NCI-H1092 treated with DMSO at 0.1 percent for 48 hours (cell line): ENCODE data around the gene ZBED5.

Experiments
- DNase-seq: peaks from one replicate; lab custom pipeline; 2025; lab: John Stamatoyannopoulos, UW

The ZBED5 gene

GRCh38 chr11:10878408-10879214, 20.8 kb upstream of the ZBED5 start:
- DNase-seq: peak; percentile 23

GRCh38 chr11:10876158-10876557, 18.3 kb upstream of the ZBED5 start:
- DNase-seq: no peak

DNA sequence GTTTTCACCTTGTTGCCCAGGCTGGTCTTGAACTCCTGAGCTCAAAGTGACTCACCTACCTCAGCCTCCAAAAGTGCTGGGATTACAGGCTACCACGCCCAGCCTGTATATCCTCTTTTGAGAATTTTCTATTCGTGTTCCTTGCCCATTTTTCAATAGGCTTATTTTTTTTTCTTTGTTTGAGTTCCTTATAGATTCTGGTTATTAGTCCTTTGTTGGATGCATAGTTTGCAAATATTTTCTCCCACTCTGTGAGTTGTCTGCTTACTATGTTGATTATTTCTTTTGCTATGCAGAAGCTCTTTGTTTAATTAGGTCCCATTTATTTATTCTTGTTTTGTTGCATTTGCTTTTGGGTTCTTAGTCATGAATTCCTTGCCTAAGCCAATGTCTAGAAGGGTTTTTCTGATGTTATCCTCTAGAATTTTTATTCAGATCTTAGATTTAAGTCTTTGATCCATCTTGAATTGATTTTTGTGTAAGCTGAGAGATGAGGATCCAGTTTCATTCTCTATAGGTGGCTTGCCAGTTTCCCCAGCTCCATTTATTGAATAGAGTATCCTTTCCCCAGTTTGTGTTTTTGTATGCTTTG, 17.7 kb upstream of the ZBED5 start:
- DNase-seq: no peak

GRCh38 chr11:10872097-10872496, 14.2 kb upstream of the ZBED5 start:
- no peak for DNase-seq

DNA sequence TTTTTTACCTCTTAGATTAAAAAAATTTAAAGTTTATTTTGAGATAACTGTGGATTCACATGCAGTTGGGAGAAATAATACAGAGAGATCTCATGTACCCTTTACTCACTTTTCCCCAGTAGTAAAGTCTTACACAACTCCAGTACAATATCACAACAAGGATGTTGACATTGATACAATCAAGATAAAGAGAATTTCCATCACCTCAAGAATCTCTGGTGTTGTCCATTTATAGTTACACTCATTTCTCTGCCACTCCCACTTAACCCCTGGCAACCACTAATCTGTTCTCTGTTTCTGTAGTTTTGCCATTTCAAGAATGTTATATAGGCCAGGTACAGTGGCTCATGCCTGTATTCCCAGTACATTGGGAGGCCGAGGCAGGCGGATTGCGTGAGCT, 10.5 kb upstream of the ZBED5 start:
- no peak for DNase-seq

DNA sequence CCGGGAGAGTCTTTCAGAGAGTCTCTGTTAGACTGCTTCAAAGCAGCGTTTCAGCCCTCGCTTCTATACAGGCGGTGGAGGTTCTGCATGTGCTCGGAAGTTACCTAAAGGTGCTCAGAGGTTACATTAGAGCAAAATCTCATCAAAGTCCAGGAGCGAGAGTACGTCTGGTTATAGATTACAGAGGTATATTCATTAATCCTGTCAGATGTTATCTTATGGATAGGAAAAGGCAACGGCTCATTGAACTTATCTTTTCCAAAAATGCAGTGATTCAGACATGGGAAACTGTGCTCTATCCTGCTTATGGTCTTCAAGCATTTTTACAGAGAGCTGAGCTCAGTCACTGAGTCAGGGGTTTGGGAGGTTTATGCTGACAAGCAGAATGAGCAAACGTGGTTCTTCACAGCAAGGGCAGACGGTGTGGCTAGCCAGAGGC, 9.1 kb upstream of the ZBED5 start:
- no peak for DNase-seq

DNA sequence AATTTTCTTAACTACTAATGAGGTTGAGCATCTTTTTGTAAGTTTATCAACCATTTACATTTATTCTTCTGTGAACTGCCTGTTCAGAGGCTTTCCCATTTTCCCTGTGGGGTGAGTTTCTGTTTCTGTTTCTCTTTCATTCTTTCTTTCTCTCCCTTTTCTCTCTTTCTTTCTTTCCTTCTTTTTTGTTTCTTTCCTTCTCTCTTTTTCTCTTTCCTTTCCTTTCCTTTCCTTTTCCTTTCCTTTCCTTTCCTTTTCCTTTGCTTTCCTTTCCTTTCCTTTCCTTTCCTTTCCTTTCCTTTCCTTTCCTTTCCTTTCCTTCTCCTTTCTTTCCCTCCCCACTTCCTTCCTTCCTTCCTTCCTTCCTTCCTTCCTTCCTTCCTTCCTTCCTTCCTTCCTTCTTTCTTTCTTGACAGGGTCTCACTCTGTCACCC, 8.0 kb upstream of the ZBED5 start:
- no peak for DNase-seq

DNA sequence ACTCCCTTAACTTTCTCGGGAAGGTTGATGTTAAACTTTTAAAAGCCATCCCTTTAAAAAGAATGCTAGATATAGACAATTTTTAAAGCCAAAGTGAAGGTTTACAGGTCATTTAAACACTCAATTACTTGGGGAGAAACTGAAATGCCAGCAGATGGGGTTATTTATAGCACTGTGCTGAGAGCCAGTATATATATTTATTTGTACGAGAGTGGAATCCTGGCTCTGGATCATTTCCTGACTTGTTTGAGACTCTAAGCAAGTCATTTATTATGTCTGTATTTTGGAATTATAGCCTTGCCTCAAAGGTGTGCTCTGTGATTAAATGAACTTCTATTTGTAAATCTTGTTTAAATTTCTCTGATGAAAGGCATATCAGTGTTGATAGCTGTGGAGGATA, 6.8 kb upstream of the ZBED5 start:
- DNase-seq: no peak

DNA sequence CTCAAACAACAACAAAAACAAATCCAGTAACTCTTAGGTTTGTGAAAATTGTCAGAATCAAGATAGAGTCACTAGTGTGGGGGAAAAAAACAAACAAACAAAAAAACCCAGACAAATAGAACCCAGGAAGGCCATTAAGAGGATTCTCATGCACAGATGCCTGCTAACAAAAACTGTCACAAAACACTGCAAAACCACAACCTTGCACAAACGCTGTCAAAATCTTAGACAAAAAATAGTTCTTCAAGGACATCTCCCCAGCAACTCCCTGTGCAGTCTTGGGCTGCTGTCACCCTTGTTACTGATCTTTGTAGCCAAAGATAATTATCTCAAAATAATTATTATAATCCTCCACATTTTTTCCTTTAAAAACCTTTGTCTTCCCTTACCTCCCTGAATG, 4.6 kb upstream of the ZBED5 start:
- no peak for DNase-seq

GRCh38 chr11:10861799-10862198, 3.9 kb upstream of the ZBED5 start:
- no peak for DNase-seq

DNA sequence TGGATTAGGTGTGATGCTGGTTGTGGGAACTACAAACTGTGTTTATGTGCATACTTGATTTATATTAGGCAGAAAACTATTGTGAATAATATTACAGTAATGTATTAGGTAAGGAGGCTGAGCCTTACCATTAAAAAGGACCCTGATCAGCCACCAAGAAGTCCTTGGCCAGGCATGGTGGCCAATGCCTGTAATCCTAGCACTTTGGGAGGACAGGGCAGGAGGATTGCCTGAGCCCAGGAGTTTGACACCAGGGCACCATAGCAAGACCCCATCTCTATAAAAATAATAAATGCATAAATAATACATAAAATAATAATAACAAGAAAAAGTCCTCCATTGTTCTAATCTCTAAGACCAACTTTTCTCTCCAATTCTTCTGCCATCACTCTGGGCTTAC, 3.2 kb upstream of the ZBED5 start:
- DNase-seq: no peak

- peak; percentile 87 for DNase-seq
These were observed 829 bp upstream of the ZBED5 start for GRCh38 chr11:10858439-10859325.

GRCh38 chr11:10857459-10857708, 469 bp downstream of the ZBED5 start:
- peak; percentile 72 for DNase-seq

DNA sequence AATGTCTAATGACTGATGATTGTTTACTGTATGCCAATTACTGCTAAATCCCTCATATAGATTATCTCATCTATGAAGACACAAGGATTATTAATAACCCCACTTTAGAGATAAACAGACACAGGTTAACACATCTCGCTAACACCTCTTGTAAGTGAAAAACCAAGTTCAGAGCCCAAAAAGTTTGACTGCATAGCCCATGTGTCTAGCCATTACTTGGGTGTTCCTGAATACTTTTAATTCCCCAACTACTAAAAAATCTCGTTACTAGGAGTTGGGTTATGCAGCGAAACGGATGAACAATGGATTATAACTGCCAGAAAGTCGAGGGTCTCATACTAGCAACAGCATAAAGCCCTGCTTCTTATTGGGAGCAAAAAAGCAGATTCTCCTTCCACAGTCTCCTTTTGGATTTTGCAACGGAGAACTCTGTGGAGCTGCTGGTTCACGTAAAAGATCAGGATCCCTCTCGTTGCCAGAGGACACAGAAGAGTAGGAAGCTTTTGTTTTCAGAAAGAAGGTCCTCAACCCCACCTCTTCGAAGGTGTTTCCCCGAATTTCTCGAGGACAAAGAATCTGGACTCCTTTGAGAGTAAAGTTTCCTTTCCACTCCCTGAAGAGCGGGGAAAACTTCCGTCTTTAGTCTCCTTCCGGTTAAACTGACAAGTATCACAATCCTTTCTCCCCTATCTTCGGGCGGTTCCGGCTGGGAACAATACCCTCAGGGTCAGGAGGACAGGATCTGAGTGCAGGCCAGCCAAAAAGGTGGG, 979 bp downstream of the ZBED5 start:
- no peak for DNase-seq

DNA sequence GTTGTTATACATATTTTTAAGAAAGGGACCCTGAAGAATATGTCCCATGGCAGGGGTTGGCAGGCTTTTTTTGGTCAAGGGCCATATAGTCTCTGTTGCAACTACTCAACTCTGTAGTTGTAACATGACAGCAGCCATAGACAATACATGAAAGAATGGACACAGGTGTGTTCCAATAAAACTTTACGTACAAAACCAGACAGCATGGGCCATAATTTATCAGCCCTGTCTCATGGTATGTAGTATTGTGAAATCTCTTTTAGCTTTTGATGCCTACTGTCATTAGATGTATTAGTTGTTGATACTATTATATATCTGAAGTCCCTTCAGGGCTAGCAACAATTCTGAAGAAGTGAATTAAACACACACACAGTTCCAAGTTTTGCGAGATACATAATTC, 2.6 kb downstream of the ZBED5 start:
- DNase-seq: no peak

- no peak for DNase-seq
These were observed 9.6 kb downstream of the ZBED5 start for GRCh38 chr11:10847960-10848860.

DNA sequence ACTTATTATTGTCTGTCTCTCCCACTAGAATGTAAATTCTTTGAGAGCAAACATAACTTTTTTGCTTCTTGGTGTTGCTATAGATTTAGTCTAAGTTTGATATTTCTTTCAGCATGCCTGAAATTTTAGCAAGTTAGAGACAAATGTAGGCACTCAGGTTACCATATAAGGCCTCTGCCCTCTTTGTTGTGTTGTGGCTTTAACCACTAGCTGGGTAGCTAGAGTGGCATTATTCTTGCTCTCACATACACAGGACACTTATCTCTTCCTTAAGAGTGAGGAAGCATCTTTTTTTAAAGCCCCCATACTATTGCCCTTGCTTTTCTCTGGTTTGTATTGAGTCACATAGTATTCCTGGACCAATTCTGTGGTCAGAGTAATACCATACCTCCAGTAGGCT, 11.2 kb downstream of the ZBED5 start:
- DNase-seq: no peak

- no peak for DNase-seq
These were observed 12.3 kb downstream of the ZBED5 start for GRCh38 chr11:10845589-10845988.

GRCh38 chr11:10844796-10845195, 13.1 kb downstream of the ZBED5 start:
- no peak for DNase-seq

- no peak for DNase-seq
These were observed 13.5 kb downstream of the ZBED5 start for GRCh38 chr11:10844356-10844755.

GRCh38 chr11:10838881-10839280, 19.0 kb downstream of the ZBED5 start:
- no peak for DNase-seq
